Measurements from ENCODE around the gene IRF4. TPM values are rescaled to one million over a fixed set of nuclear protein-coding genes. Genes with fewer than 3 reads are reported as not detected.

IRF4 gene
- total RNA-seq, 4 donors from 2014 or later = 6.6 to 21.2 (median 8.8) TPM

DNA sequence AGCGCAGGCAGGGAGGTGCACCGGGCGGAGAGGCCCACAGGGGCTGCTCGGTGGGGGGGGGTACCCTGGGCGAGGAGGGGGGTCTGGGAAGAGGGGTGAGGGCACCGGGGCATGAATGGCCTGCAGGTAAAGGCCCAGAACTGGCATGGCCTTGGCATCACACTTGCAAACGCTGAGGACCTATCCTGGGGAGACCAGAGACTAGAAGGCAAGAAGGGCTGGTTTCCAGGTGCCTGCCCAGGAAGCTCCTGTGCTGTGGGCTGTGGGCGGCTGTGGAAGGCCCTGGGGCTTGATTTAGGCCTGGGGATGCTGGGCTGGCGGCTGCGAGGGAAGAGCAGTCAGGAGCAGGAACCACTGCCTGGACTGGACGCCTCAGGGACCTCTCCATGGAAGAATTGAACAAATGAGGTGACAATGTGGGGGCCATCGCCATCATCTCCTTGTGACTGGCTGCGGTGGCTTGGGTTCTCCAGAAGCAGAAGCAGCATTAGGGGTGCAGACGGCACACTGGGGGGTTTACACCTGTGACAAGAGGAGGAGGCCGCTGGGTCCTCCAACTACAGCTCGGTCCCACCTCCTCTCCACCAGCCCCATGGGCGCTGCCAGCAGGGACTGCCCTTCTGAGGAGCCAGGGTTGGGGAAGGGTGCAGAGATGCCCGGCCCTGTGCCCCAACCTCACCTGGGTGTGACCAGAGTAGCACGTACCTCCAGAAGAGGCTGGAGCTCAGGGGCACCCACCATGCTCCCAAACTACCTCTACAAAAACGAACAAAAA lies 32.1 kb upstream of the IRF4 start:
- H3K4me3 ChIP-seq (ENCODE audit: low read depth, poor library complexity, severe bottlenecking) = no peak overlapping the region
- 75 to 79% methylated on average over 20 of the region's 20 CpGs for WGBS, 2 donors
- intact Hi-C loops (cut with DNase I; ENCODE audit: low total_unique reads) = no loop called here
- no peak for TF ChIP-seq POLR2A (IDR thresholded peaks at IDR 0.05)
- TF ChIP-seq, protein P1, sequence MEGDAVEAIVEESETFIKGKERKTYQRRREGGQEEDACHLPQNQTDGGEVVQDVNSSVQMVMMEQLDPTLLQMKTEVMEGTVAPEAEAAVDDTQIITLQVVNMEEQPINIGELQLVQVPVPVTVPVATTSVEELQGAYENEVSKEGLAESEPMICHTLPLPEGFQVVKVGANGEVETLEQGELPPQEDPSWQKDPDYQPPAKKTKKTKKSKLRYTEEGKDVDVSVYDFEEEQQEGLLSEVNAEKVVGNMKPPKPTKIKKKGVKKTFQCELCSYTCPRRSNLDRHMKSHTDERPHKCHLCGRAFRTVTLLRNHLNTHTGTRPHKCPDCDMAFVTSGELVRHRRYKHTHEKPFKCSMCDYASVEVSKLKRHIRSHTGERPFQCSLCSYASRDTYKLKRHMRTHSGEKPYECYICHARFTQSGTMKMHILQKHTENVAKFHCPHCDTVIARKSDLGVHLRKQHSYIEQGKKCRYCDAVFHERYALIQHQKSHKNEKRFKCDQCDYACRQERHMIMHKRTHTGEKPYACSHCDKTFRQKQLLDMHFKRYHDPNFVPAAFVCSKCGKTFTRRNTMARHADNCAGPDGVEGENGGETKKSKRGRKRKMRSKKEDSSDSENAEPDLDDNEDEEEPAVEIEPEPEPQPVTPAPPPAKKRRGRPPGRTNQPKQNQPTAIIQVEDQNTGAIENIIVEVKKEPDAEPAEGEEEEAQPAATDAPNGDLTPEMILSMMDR (IDR thresholded peaks at IDR 0.05) = no peak
- DNase-seq (ENCODE audit: low spot score in 2 of 2) = no peak

DNA sequence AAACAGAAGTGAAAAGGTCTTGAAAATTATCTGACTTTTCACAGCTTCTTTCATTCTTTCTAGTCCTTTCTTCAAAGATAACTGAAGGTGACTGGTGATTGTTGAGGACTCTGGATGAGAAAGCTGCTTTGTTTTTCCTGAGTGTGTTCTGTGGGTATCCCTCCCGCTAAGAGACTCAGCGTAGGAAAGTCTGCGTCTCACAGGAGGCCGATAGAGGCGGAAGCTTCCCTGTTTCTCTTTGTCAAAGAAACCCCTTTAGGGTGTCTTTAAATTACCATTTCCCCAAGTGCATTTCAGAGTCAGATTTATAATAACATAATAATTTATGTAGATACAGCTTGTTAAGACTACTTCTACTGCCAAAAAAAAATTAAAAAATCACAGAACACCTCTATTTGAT lies 31.2 kb upstream of the IRF4 start:
- intact Hi-C loops (cut with DNase I; ENCODE audit: low total_unique reads) = no loop called here
- H3K4me3 ChIP-seq (ENCODE audit: low read depth, poor library complexity, severe bottlenecking) = no peak overlapping the region
- DNase-seq (ENCODE audit: low spot score in 2 of 2) = no peak
- no peak for TF ChIP-seq POLR2A (IDR thresholded peaks at IDR 0.05)
- TF ChIP-seq, protein P1 (IDR thresholded peaks at IDR 0.05) = no peak
- WGBS, 2 donors = 75 to 76% methylated on average over 5 of the region's 5 CpGs

DNA sequence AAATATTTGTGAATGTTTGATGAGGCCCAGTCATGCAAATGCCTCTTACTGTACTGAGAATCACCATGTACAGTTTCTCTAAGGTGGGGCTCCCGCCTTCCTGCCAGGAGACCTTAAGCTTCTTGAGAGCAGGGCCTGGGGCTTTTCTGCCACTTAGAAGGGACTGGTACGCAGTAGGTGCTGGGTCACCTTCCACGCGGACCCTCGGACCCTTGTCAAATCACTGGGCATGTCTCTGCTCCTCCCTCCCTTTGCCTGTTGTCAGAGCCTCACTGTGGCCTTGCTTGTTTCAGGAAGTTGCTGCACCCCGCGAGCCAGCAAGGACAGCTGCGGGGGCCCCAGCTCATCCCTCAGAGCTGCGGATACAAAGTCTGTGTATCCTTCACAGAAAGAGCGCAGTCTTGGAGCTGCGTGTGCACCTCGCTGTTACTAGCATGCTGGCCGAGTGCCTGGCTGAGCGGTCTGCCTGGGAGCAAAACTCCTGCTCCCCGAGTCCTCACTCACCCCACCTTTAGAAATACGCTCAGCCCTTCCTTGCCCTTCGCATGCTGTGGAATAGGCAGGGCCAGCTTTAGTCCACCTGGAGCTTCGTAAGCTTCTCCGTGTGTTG lies 30.7 kb upstream of the IRF4 start:
- 67 to 72% methylated on average over 19 of the region's 19 CpGs for WGBS, 2 donors
- intact Hi-C loops (cut with DNase I; ENCODE audit: low total_unique reads) = no loop called here
- no peak for DNase-seq (ENCODE audit: low spot score in 2 of 2)
- H3K4me3 ChIP-seq (ENCODE audit: low read depth, poor library complexity, severe bottlenecking) = no peak overlapping the region
- TF ChIP-seq POLR2A (IDR thresholded peaks at IDR 0.05) = no peak
- TF ChIP-seq, protein P1 (IDR thresholded peaks at IDR 0.05) = no peak

DNA sequence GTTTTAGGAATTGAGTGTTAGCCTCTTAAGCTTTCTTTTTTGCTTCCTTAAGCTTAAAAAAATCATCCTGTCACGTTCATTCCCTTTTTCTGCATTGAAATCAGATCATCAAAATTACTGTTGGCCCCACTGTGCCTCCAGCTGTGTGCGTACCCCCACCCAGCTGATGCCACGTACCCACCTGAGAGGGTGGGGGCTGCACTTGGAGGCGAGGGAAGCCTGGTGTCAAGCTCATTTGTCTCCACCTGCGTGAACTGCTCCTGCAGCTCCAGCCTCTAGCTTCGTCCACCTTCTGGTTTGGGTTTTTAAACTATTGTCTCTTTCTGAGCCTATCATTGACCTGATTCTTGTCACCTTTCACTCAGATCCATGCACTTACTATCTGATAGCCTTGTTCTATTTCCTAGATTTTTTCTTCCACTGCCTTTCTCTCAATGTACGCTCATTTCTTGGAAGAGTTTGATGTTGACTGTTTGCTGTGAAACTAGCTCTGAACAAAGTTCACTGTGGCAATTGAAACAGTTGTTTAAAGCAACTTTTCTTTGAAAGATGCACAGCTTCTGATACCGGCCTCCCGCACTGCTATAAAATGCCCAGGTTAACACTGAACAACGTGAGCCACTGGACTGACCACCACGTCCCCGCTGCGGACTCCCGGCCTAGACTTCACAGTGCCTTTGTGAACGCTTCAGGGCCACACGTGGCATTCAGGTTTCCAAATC lies 30.0 kb upstream of the IRF4 start:
- H3K4me3 ChIP-seq (ENCODE audit: low read depth, poor library complexity, severe bottlenecking) = no peak overlapping the region
- TF ChIP-seq, protein P1 (IDR thresholded peaks at IDR 0.05) = no peak
- TF ChIP-seq POLR2A (IDR thresholded peaks at IDR 0.05) = no peak
- DNase-seq (ENCODE audit: low spot score in 2 of 2) = no peak
- 79 to 83% methylated on average over 16 of the region's 16 CpGs for WGBS, 2 donors
- intact Hi-C loops (cut with DNase I; ENCODE audit: low total_unique reads) = no loop called here

DNA sequence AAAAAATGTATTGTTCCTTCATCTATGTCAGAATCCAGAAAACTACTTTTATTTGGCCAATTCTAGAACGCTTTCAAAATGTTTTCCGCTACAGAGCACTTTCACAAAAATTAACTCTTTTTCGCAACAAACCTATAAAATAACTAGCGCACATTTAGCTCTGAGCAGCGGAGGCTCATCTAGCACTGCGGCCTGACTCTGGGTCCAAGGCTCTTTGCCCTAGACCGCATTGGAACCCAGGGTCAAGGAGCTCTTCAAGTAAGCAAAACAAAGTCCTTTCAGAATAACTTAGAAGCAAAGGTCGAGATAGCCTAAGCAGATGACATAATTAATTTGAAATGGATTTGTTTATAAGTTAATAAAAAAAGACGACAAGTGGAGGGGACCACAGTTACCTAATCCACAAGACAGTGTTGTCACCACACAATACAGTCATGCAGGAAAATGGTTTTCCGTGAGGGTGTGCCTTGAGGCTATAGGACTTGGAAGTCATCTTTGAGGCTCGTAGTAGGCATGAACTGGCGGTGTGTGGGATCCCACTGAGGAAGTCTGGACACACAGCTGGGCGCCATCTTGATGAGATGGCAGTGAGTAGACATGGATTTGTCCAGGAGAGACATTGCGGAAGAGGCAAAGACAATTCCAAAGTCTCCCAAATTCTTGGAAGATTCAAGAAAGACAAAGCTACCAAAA lies 29.2 kb upstream of the IRF4 start:
- WGBS, 2 donors = 81 to 82% methylated on average over 14 of the region's 14 CpGs
- intact Hi-C loops (cut with DNase I; ENCODE audit: low total_unique reads) = no loop called here
- TF ChIP-seq, protein P1 (IDR thresholded peaks at IDR 0.05) = no peak
- TF ChIP-seq POLR2A (IDR thresholded peaks at IDR 0.05) = no peak
- no peak for DNase-seq (ENCODE audit: low spot score in 2 of 2)
- no peak overlapping the region for H3K4me3 ChIP-seq (ENCODE audit: low read depth, poor library complexity, severe bottlenecking)
